GM19372 (cell line): ENCODE data around the gene DDX11.
A peak's percentile ranks its signal among the peaks of the same experiment; 100 is the strongest.
"Not testable (repeated sequence)": the region's sequence is repeated elsewhere in the genome, so short reads cannot be mapped to it uniquely, and the experiment has no call there.

Experiments
- ATAC-seq: cut with Tn5 transposase; IDR thresholded peaks from one replicate; pipeline ENCODE4 v1.9.1; 2021; ENCODE audit warnings: mild to moderate bottlenecking, low read depth, moderate library complexity; ENCODE audit not compliant: unreplicated experiment

Gene DDX11

GRCh38 chr12:31057671-31058070, 16.0 kb upstream of the DDX11 start:
- ATAC-seq, result no peak

GRCh38 chr12:31066196-31066595, 7.5 kb upstream of the DDX11 start:
- not testable (repeated sequence) for ATAC-seq

- ATAC-seq, result not testable (repeated sequence)
Observed at GRCh38 chr12:31067656-31068055, 6.0 kb upstream of the DDX11 start.

- not testable (repeated sequence) for ATAC-seq
Observed at GRCh38 chr12:31070971-31071740, 2.5 kb upstream of the DDX11 start.

- ATAC-seq, result not testable (repeated sequence)
Observed at GRCh38 chr12:31072962-31073361, 698 bp upstream of the DDX11 start.

- ATAC-seq, result peak; percentile 36
Observed at GRCh38 chr12:31074333-31074874, 744 bp downstream of the DDX11 start.

GRCh38 chr12:31076150-31076549, 2.5 kb downstream of the DDX11 start:
- not testable (repeated sequence) for ATAC-seq

- ATAC-seq, result not testable (repeated sequence)
Observed at GRCh38 chr12:31077095-31077494, 3.4 kb downstream of the DDX11 start.

GRCh38 chr12:31077998-31078397, 4.3 kb downstream of the DDX11 start:
- not testable (repeated sequence) for ATAC-seq

GRCh38 chr12:31079421-31079820, 5.8 kb downstream of the DDX11 start:
- ATAC-seq, result not testable (repeated sequence)

GRCh38 chr12:31080221-31080620, 6.6 kb downstream of the DDX11 start:
- not testable (repeated sequence) for ATAC-seq

GRCh38 chr12:31081274-31081673, 7.6 kb downstream of the DDX11 start:
- ATAC-seq, result not testable (repeated sequence)

GRCh38 chr12:31084241-31084640, 10.6 kb downstream of the DDX11 start:
- not testable (repeated sequence) for ATAC-seq

GRCh38 chr12:31086032-31086431, 12.4 kb downstream of the DDX11 start:
- not testable (repeated sequence) for ATAC-seq

- ATAC-seq, result not testable (repeated sequence)
Observed at GRCh38 chr12:31087486-31087885, 13.8 kb downstream of the DDX11 start.

- not testable (repeated sequence) for ATAC-seq
Observed at GRCh38 chr12:31087956-31088355, 14.3 kb downstream of the DDX11 start.

- no peak for ATAC-seq
Observed at GRCh38 chr12:31089072-31089471, 15.4 kb downstream of the DDX11 start.

- ATAC-seq, result not testable (repeated sequence)
Observed at GRCh38 chr12:31091629-31092028, 18.0 kb downstream of the DDX11 start.

GRCh38 chr12:31092718-31093117, 19.1 kb downstream of the DDX11 start:
- ATAC-seq, result not testable (repeated sequence)

GRCh38 chr12:31095080-31095860, 21.6 kb downstream of the DDX11 start:
- ATAC-seq, result not testable (repeated sequence)
